NCI-H510A (cell line): Measurements from ENCODE around the gene OSCP1.

ENCODE experiments used
- DNase-seq: peaks from one replicate; lab custom pipeline; 2025; lab: John Stamatoyannopoulos, UW

The OSCP1 gene

GRCh38 chr1:36401602-36402503, 48.4 kb downstream of the OSCP1 start:
- DNase-seq = no peak

DNA sequence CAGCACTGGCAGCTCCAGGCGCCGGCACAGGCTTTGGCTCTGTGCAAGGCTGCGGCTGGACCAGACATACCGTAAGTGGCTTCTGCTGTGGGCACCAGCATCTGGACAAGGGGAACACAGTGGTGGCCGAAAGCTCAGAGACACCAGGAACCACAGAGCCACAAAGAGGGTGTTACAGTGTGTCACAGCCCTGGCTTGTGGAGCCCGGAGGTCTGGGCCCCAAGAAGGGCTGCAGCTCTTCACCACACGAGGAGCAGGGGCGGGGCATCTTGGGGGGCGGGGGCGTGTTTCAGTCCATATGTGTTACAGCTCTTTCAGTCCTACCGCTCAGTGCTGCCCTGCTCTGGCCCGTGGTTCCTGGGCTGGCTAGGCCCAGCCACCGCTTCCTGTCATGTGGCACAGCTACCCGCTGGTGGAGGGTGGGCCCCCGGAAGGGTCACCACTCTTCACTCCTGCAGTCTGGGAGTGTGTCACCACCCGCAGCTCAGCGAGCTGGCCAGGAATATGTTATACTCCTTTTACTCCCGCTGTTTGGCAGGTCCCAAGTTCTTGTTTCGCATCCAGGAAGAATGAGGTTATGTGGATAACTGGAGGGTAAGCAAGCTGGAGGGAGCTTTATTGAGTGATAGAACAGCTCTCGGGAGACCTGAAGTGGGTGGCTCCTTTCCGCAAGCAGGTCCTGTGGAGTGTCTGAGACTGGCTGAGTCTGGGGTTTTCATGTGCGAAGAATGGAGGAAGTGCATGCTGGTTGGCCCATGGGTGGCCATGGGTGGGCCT, 49.2 kb downstream of the OSCP1 start:
- DNase-seq = no peak

DNA sequence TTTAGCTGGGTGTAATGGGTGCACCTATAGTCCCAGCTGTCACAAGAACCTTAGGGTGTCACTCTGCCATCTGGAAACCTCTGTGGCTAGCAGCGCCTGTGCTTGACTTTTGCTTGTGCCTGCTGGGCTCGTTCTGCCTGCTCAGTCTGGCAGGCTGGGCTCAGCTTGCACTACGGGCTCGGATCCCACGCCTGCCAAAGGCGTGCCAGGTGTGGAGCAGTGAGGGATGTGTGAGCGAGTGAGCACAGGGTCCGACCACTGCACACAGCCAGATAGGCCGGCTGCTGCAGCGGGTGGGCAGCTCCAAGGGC, 49.8 kb downstream of the OSCP1 start:
- no peak for DNase-seq

DNA sequence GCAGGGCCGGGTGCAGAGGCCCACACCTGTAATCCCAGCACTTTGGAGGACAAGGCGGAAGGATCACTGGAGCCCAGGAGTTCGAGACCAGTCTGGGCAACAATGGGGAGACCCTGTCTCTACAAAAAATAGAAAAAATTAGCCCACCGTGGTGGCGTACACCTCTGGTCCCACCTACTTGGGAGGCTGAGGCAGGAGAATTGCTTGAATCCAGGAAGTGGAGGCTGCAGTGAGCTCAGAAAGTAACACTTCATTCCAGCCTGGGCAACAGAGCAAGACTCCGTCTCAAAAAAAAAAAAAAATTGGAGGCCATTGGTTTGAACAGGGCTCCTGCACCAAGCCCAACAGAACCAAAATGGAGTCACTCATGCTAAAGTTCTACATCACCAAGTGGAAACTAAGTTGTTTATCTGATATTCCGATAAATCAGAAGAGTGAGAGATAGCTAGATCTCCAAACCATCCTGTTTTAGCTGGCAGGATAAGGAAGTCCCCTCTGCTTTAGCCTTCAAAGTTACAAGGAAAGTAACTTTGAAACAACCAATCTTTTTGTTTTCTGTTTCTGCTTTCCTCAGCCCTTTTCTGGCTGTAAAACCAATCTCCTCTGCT, 51.8 kb downstream of the OSCP1 start:
- no peak for DNase-seq

DNA sequence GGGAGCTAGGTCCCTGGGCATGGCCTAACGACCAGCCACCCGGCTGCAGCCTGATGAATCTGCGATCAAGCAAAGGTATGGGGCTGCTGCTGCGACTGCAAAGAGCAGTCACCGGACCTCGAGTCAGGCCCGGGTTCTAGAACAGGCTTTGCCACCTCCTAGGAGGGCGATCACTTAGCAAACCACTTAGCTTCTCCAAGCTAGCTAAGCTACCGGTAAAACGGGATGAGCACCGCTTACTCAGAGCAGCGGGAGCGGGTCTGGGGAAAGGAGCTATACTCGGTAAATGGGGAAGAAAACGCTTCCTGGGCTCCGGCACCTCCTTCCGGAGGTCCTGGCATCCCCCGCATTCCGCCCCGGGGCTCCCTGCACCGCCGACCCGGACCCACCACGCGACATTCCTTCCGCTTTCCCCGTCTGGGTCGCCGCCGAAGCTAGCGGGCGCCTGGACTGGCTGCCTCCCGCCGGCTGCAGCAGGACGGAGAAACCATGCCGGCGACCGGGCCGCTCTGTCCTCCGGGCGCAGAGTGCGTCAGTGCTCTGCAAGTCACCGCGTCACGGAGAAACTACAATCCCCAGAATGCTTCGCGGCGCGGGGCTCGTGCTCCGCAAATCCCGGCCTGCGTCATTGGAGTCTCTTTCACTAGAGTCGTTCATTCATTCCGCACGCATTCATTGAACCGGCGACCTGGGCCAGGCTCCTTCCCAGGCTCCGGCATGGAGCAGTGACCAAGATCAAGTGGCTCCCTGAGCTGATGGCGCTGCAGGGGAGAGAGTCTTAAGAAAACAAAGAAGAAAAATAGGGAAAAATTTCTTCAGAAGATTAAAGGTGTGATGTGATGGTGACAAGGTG, 52.6 kb downstream of the OSCP1 start, which contains the start of gene LSM10:
Gene LSM10 (minus strand): TSS at position 531 of the 853 bp plus-strand sequence. CDS start 3,779 bp downstream, outside the sequence.
- DNase-seq = peak; percentile 99

GRCh38 chr1:36397083-36397377, 53.2 kb downstream of the OSCP1 start:
- no peak for DNase-seq

- DNase-seq = no peak
Measured at GRCh38 chr1:36396359-36396758, 53.9 kb downstream of the OSCP1 start.

GRCh38 chr1:36393686-36394085, 56.6 kb downstream of the OSCP1 start:
- DNase-seq = no peak

- DNase-seq = no peak
Measured at GRCh38 chr1:36392836-36393235, 57.4 kb downstream of the OSCP1 start.

- no peak for DNase-seq
Measured at GRCh38 chr1:36391271-36391670, 59.0 kb downstream of the OSCP1 start.

DNA sequence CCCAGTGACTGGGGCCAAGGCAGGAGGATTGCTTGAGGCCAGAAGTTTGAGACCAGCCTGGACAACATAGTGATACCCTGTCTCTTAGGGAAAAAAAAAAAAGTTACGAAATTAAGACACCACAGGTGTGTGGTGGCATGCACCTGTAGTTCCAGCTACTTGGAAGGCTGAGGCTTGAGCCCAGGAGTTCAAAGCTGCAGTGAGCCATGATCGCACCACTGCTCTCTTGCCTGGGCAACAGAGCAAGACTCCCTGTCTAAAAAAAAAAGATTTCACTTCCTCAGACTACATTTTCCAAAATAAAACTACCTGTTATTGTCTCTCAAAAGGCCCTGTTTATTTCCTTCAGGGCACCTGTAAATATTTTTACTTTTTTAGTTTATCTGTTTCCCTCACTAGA, 59.8 kb downstream of the OSCP1 start:
- DNase-seq = no peak

- DNase-seq = no peak
Measured at GRCh38 chr1:36389999-36390398, 60.3 kb downstream of the OSCP1 start.

GRCh38 chr1:36389261-36389660, 61.0 kb downstream of the OSCP1 start:
- no peak for DNase-seq

- no peak for DNase-seq
Measured at GRCh38 chr1:36387141-36387949, 62.9 kb downstream of the OSCP1 start.

GRCh38 chr1:36386265-36387140, 63.7 kb downstream of the OSCP1 start:
- peak; percentile 99 for DNase-seq

- peak; percentile 100 for DNase-seq
Measured at GRCh38 chr1:36385410-36386264, 64.6 kb downstream of the OSCP1 start, which contains the start of gene STK40. Gene STK40, minus strand, starts transcription at chr1:36385924. Its CDS starts 24,592 bp downstream, at chr1:36361332.

DNA sequence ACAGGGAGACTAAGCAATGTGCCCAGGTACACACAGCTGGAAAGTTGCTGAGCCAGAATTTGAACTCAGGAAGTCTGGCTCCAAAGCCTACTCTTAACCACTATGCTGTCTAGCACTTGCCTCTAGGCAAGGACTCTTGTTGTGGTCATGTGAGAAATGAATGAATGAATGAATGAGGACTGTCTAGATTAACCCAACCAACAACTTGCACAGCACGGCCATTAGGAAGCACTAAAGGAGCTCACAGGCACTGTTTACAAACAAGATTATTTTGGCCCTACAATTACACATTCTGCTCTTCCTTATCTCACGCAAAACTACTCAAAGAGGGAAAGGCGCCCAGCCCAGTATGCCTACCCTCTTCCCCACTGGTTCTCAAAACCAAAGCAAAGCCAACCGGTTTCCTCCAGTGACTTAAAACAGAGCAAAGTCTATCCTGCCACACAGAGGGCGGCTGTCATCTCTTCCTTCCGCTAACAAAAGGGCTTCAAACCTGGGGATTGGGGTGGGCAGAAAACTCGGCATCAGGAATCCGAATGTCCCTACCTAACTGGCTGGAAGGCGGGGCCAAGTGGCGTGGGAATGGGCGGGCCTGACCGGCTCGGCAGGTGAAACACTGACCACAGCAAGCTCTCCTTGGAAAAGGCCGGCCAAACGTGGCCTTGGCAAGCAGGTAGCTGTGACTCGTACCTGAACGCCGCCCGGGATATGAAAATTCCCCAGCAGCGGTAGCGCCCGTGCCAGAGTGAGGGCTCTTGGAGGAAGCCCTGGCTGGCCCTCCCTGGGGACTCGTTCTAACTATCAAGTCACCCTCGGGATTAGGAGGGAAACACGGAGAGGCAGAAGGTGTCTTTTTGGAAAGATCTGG, 65.5 kb downstream of the OSCP1 start:
- DNase-seq = peak; percentile 61

DNA sequence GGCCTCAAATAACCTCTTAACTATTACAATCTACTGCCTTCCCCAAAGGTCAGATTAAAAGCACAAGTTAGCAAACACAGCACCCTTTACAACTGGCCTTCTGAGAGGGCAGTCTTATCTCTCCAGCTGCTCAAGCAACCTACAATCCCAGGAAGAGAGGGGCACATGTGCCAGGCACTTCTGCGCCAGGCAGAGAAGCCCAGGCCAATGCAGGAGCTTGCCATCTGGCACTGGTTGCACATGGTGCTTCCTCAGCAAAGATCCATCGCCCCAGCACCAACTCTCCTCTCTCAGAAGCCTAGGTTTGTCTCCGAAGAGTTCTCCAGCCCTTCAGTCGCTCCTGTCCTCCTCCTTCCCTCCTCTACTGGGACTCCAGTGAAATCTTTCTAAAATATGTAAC, 67.0 kb downstream of the OSCP1 start:
- no peak for DNase-seq
